H1 (cell line): ENCODE results near the gene GPRIN3.

Source experiments
- CHD2 ChIP-seq: IDR thresholded peaks from 2 replicates; pipeline ENCODE4 v1.6.1; 2012; ENCODE audit warnings: low read length, improper control_type of control experiment
- CREB1 ChIP-seq: IDR thresholded peaks from 2 replicates; pipeline ENCODE4 v1.6.1; 2012; ENCODE audit warnings: inconsistent platforms
- EP300 ChIP-seq, 2 experiments: IDR thresholded peaks; 1 replicate in 1 of 2; 2 replicates in 1 of 2; pipeline ENCODE4 v1.6.1; 2011 to 2012; ENCODE audit warnings: low read depth in 2 of 2, low read length in 2 of 2, mild to moderate bottlenecking in 2 of 2, borderline replicate concordance in 1 of 2, inconsistent platforms in 1 of 2, moderate library complexity in 1 of 2
- EZH2 ChIP-seq: fragments of 200-600 bp; sonication (generic); IDR thresholded peaks from 2 replicates; pipeline ENCODE4 v1.7.1; 2012; ENCODE audit warnings: low read depth, mild to moderate bottlenecking, moderate library complexity, low read length, inconsistent platforms; ENCODE audit not compliant: severe bottlenecking
- FOSL1 ChIP-seq: IDR thresholded peaks from 2 replicates; pipeline ENCODE4 v1.6.1; 2011; ENCODE audit warnings: mild to moderate bottlenecking, low read depth, low read length, moderate library complexity; ENCODE audit not compliant: insufficient read depth
- POLR2A ChIP-seq, 2 experiments: IDR thresholded peaks; 1 replicate in 1 of 2; 2 replicates in 1 of 2; pipeline ENCODE4 v1.6.1; 2011; ENCODE audit warnings: low read depth in 2 of 2, low read length in 2 of 2, mild to moderate bottlenecking in 2 of 2; ENCODE audit errors: control extremely low read depth in 1 of 2
- POLR2AphosphoS5 ChIP-seq: IDR thresholded peaks from 2 replicates; pipeline ENCODE4 v1.6.1; 2011; ENCODE audit warnings: low read depth, low read length
- TAF1 ChIP-seq: IDR thresholded peaks from 2 replicates; pipeline ENCODE4 v1.6.1; 2011; ENCODE audit warnings: mild to moderate bottlenecking, low read depth, low read length
- TCF12 ChIP-seq: IDR thresholded peaks from 2 replicates; pipeline ENCODE4 v1.6.1; 2011; ENCODE audit warnings: low read depth, mild to moderate bottlenecking, low read length
- ZNF274 ChIP-seq: IDR thresholded peaks from 2 replicates; pipeline ENCODE4 v1.7.0; 2012; ENCODE audit warnings: low read length, borderline replicate concordance; ENCODE audit errors: extremely low read depth
- TF ChIP-seq, protein P1 (sequence below), 3 experiments: IDR thresholded peaks; 1 replicate in 2 of 3; 2 replicates in 1 of 3; pipeline versions ENCODE4 v1.5.1 to v1.6.1; 2011; ENCODE audit warnings: low read length in 3 of 3, mild to moderate bottlenecking in 3 of 3, inconsistent platforms in 2 of 3, low read depth in 1 of 3, moderate library complexity in 1 of 3; ENCODE audit not compliant: insufficient read depth in 1 of 3; ENCODE audit errors: control extremely low read depth in 1 of 3
- TF ChIP-seq, protein P2 (sequence below): IDR thresholded peaks from 2 replicates; pipeline ENCODE4 v1.6.1; 2012; ENCODE audit warnings: inconsistent platforms

DNA sequence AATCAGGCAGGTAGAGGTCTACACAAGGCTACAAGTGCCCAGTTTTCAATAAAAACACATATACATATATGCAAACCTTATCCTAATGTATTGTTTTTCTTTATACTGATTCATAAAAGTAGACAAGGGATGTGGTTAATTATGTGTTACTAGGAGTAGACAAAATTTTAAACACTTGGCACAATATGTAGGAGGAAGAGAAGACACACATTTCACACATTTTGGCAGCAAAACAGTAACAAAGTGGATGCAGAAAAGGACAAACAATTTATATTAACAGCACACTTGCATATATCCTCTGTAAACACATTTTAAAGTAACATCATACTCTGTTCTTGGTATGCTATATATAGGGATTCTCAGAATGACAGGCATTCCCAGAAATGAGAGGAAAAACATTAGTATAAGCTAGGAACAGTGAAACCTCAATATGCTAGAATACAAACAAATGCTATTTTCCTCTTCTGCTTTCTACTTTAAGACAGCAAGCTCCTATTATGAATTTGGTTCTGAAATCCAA lies 63.8 kb downstream of the GPRIN3 start:
- no peak for TF ChIP-seq ZNF274
- TF ChIP-seq FOSL1, result no peak
- no peak for TF ChIP-seq POLR2AphosphoS5
- TF ChIP-seq, protein P1, sequence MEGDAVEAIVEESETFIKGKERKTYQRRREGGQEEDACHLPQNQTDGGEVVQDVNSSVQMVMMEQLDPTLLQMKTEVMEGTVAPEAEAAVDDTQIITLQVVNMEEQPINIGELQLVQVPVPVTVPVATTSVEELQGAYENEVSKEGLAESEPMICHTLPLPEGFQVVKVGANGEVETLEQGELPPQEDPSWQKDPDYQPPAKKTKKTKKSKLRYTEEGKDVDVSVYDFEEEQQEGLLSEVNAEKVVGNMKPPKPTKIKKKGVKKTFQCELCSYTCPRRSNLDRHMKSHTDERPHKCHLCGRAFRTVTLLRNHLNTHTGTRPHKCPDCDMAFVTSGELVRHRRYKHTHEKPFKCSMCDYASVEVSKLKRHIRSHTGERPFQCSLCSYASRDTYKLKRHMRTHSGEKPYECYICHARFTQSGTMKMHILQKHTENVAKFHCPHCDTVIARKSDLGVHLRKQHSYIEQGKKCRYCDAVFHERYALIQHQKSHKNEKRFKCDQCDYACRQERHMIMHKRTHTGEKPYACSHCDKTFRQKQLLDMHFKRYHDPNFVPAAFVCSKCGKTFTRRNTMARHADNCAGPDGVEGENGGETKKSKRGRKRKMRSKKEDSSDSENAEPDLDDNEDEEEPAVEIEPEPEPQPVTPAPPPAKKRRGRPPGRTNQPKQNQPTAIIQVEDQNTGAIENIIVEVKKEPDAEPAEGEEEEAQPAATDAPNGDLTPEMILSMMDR (IDR thresholded peaks at IDR 0.05; ENCODE audit: control extremely low read depth in 1 of 3, insufficient read depth in 1 of 3, low read depth in 1 of 3, low read length in 3 of 3), result no peak
- no peak for TF ChIP-seq EP300 (IDR thresholded peaks at IDR 0.05; ENCODE audit: borderline replicate concordance in 1 of 2, low read depth in 2 of 2, low read length in 2 of 2)
- no peak for TF ChIP-seq CHD2
- no peak for TF ChIP-seq CREB1
- TF ChIP-seq TAF1, result no peak
- no peak for TF ChIP-seq EZH2
- TF ChIP-seq, protein P2, sequence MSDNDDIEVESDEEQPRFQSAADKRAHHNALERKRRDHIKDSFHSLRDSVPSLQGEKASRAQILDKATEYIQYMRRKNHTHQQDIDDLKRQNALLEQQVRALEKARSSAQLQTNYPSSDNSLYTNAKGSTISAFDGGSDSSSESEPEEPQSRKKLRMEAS, result no peak
- no peak for TF ChIP-seq POLR2A (IDR thresholded peaks at IDR 0.05; ENCODE audit: control extremely low read depth in 1 of 2, low read depth in 2 of 2, low read length in 2 of 2)
- no peak for TF ChIP-seq TCF12
